Measurements from ENCODE around the gene HPS1. TPM values are rescaled to one million over a fixed set of nuclear protein-coding genes. Genes with fewer than 3 reads are reported as not detected.

Gene HPS1
- total RNA-seq, 2 experiments from 2014 or later: 51.9 to 52.1 TPM

DNA sequence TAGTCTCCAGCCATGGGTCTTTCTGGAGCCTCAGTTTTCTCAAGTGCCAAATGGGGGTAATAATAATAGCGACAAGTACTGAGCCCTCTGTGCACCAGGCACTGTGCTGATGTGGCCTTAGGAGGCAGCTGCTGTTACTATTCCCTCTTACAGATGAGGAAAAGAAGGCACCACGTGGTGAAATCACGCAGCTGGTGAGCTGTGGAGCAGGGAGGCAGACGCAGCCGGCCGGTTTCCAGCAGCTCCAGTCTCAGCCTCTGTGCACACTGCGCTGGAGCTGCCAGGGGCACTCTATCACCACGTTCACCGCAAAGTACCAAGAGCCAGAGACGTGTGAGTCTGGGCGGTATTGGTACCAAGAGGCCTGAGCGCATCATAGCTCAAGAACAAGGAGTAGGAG lies 41.3 kb downstream of the HPS1 start:
- ChIA-PET POLR2A (no interaction called here), CTCF (no interaction called here)
- no peaks in the 10 kb centered on the region for H3K9me3 Mint-ChIP-seq
- no peak for DNase-seq
- no peaks in the 10 kb centered on the region for H3K27me3 Mint-ChIP-seq
- H3K36me3 Mint-ChIP-seq (ENCODE audit: low read depth): peaks cover 7% of the 10 kb centered on the region
- H3K4me3 Mint-ChIP-seq: no peak overlapping the region
- intact Hi-C loops (cut with micrococcal nuclease): no loop called here
- H3K27ac Mint-ChIP-seq: no peak overlapping the region
- H3K4me1 Mint-ChIP-seq (ENCODE audit: low read depth): peaks cover 15% of the 10 kb centered on the region
- TF ChIP-seq, protein P1, sequence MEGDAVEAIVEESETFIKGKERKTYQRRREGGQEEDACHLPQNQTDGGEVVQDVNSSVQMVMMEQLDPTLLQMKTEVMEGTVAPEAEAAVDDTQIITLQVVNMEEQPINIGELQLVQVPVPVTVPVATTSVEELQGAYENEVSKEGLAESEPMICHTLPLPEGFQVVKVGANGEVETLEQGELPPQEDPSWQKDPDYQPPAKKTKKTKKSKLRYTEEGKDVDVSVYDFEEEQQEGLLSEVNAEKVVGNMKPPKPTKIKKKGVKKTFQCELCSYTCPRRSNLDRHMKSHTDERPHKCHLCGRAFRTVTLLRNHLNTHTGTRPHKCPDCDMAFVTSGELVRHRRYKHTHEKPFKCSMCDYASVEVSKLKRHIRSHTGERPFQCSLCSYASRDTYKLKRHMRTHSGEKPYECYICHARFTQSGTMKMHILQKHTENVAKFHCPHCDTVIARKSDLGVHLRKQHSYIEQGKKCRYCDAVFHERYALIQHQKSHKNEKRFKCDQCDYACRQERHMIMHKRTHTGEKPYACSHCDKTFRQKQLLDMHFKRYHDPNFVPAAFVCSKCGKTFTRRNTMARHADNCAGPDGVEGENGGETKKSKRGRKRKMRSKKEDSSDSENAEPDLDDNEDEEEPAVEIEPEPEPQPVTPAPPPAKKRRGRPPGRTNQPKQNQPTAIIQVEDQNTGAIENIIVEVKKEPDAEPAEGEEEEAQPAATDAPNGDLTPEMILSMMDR (IDR thresholded peaks at IDR 0.05): no peak
- no peak for ATAC-seq

DNA sequence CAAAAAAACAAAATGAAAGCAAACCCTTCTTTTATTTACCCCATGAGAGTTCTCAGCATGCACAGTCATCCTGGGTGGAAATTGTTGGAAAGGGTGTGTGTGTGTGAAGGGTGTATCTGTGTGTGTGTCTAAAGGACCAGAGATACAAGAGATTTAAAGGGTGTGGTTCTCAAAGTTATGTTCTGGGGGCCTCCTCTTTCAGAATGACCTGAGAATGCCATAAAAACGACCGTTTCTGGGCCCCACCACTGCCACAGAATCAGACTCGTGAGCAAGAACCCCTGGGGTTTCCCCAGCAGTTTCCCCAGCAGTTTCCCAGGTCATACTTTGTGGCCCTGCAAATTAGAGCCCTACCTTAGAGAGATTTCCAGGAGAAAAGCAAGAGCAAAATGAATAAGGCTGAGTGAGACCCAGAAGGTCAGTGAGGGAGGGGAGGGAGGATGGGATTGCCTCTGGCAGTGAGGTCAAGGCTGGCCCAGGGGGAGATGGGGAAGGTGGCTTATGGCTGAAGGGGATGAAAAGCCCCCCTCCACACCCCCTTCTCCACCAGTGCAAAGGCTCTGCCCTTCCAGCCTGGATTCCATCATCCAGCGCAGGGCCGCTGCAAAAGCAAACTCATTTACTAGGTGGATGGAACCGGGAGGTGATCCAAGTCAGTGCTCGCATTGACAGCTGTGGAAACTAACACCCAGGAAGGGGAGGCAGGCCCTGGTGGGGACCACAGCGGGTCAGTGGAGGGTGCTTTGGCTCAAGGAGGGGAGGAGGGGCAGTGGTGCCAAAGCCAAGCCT lies 42.0 kb downstream of the HPS1 start:
- intact Hi-C loops (cut with micrococcal nuclease): no loop called here
- no peaks in the 10 kb centered on the region for H3K27me3 Mint-ChIP-seq
- DNase-seq (peak; percentile 63), ATAC-seq (peak; percentile 68)
- ChIA-PET POLR2A (interaction anchor here (1.1 to 1.2 kb wide), 2 partner anchors 8 to 11 kb away, joined by 4 read pairs; partner anchors contain the start of gene PYROXD2), CTCF (interaction anchor here (1.3 kb wide), 1 partner anchor 8 kb away, joined by 3 read pairs; no protein-coding TSS in a partner anchor)
- peak overlapping the region; percentile 77 for H3K27ac Mint-ChIP-seq
- TF ChIP-seq, protein P1 (IDR thresholded peaks at IDR 0.05): no peak
- H3K9me3 Mint-ChIP-seq: no peaks in the 10 kb centered on the region
- peaks cover 15% of the 10 kb centered on the region for H3K4me1 Mint-ChIP-seq (ENCODE audit: low read depth)
- H3K4me3 Mint-ChIP-seq: no peak overlapping the region
- H3K36me3 Mint-ChIP-seq (ENCODE audit: low read depth): peaks cover 7% of the 10 kb centered on the region

DNA sequence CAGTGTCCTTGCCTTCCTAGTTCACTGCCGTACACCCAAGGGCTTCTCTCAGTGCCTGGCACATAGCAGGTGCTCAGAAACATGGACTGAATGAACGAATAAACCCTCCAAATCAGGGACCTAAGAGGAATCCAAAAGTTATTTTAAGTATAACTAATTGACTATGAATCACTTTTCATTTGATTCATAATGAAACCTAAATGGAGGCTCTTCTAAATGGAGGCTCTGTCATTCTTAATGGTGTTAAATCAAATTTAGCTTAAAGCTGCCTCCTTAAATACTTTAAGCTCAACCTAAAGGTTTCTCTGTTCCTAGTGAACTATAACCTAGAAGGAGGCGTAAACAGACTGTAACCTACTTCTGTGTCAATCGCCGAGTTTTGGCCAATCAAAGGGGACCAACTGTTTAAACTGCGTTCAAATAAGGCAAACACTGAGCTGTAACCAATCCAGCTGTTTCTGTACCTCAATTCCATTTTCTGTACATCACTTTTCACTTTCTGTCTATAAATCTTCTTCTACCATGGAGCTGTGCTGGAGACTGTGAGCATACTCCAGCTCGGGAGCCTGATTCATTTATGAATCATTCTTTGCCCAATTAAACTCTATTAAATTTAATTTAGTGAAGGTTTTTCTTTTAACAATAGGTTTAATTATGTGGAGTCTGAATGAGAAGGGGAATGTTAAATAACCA lies 42.8 kb downstream of the HPS1 start:
- POLR2A ChIA-PET: interaction anchor here (0.9 to 1.2 kb wide), 3 partner anchors 9 to 12 kb away, joined by 4 read pairs; partner anchors contain the start of gene PYROXD2

DNA sequence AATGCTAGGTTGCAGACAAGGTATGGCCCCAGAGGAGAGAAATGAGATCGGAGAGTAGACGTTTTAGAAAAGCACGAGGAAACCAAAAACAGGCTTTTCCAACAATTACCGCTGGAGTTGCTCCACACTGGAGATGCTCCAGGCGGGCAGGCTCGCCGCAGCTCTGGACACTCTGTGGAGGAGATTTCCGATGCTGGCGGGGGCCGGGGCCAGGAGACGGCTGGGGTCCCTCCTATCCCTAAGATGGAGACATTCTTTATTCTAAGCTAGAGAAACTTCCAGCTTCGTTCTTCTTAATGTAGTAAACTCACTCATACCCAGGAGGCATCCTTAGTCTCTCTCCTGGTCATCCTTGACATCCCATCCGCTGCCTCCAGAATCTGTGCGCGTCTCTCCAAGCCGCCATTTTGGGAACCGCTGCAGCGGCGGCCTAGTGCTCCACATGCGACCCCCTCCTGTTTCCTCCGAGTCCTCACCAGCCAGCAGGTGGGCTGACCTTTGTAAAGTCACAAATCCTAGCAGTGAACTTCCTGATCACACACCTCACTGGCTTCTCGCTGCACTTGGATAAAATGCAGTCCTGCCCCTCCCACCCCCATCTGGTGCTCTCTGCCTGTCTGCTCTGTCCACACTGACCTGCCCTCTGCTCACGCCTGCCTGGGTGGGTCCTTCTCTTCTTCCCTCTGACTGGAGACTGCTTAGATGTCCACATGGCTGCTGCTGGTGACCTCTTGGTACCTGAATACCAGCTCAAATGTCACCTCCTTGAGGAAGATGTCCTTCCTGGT lies 43.6 kb downstream of the HPS1 start:
- H3K4me3 Mint-ChIP-seq: no peak overlapping the region
- ChIA-PET CTCF (interaction anchor here (1.3 kb wide), 1 partner anchor 9 kb away, joined by 3 read pairs; no protein-coding TSS in a partner anchor), POLR2A (interaction anchor here (0.9 to 1.2 kb wide), 3 partner anchors 10 to 12 kb away, joined by 4 read pairs; partner anchors contain the start of gene PYROXD2)
- H3K4me1 Mint-ChIP-seq (ENCODE audit: low read depth): peaks cover 15% of the 10 kb centered on the region
- TF ChIP-seq, protein P1 (IDR thresholded peaks at IDR 0.05): no peak
- DNase-seq (no peak), ATAC-seq (no peak)
- no peak overlapping the region for H3K27ac Mint-ChIP-seq
- no peaks in the 10 kb centered on the region for H3K27me3 Mint-ChIP-seq
- H3K36me3 Mint-ChIP-seq (ENCODE audit: low read depth): peaks cover 7% of the 10 kb centered on the region
- intact Hi-C loops (cut with micrococcal nuclease): no loop called here
- H3K9me3 Mint-ChIP-seq: no peaks in the 10 kb centered on the region

More for the DNA sequence above, 42.8 kb downstream of the HPS1 start:
- no peak overlapping the region for H3K4me3 Mint-ChIP-seq
- TF ChIP-seq, protein P1 (IDR thresholded peaks at IDR 0.05): no peak
- CTCF ChIA-PET: interaction anchor here (1.3 kb wide), 1 partner anchor 9 kb away, joined by 3 read pairs; no protein-coding TSS in a partner anchor
- no peaks in the 10 kb centered on the region for H3K9me3 Mint-ChIP-seq
- DNase-seq (no peak), ATAC-seq (peak; percentile 35)
- H3K27ac Mint-ChIP-seq: peak overlapping the region; percentile 80
- no peaks in the 10 kb centered on the region for H3K27me3 Mint-ChIP-seq
- peaks cover 15% of the 10 kb centered on the region for H3K4me1 Mint-ChIP-seq (ENCODE audit: low read depth)
- peaks cover 7% of the 10 kb centered on the region for H3K36me3 Mint-ChIP-seq (ENCODE audit: low read depth)
- intact Hi-C loops (cut with micrococcal nuclease): no loop called here
